Stimulated activated CD8-positive, alpha-beta memory T cell treated with anti-CD3 and anti-CD28 coated beads, Interleukin-2, amount 100 ng/mL, for 48 hours (primary cell): ENCODE results near the gene MAD1L1.

Experiments used
- DNase-seq, 2 donors: peaks; one replicate each; pipeline ENCODE4 v3.0.0-alpha.2; 2020; ENCODE audit warnings: low read depth in 2 of 2

MAD1L1 gene

DNA sequence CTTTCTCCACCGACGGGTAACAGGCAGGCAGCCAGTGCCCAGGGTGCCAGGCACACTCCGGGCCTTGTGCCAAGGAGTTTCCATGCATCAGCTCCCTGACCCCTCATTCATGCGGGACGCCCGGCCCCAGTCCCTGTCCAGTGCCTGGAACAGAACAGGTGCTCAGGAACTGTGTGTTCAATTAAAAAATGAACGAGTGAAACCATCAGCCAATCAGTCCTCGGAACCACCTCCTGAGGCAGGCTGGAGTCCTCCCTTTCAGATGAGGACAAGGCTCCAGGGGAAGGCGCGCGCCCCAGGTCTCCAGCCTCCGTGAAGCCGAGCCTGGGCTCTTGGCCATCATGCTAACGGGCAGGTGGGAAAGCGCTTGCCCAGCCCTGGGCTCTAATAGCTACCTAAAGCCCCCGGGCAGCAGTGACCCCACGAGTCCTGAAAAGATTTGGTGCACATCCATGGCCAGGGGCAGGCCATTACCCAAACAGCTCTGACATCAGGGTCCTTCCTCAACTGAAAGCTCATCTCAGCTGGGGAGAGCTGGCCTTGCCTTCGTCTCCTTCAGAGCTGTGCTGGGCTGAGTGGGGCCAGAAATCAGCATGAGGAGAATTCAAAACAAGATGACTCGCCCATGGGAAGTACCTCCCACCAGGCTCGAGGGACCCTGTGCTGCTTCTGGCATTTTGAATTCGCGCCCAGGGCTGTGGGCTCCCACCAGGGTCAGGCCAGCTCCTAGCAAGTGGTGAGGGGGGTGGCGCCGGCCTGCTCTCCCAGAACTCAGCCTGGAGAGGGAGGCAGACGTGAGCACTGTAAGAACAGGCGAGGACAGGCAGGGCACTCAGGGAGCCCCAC, 200.5 kb downstream of the MAD1L1 start:
- no peak for DNase-seq

DNA sequence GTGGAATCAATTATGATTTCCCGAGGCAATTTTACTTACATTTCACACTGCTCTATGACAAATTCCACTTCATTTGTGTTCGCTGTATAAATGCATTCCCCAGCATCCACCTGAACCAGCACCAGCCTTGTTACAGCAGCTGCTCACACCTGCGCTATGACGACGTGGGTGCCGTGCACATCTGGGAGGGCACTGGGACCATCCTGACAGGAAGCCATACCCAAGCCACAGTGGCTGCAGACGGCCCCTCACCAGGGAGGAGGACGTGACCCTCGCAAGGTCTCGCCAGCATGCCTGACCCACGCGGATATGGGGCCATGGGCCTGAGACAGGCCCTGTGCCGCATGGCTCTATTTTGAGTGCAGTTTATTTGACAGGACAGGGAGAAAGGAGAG, 201.3 kb downstream of the MAD1L1 start:
- no peak for DNase-seq

DNA sequence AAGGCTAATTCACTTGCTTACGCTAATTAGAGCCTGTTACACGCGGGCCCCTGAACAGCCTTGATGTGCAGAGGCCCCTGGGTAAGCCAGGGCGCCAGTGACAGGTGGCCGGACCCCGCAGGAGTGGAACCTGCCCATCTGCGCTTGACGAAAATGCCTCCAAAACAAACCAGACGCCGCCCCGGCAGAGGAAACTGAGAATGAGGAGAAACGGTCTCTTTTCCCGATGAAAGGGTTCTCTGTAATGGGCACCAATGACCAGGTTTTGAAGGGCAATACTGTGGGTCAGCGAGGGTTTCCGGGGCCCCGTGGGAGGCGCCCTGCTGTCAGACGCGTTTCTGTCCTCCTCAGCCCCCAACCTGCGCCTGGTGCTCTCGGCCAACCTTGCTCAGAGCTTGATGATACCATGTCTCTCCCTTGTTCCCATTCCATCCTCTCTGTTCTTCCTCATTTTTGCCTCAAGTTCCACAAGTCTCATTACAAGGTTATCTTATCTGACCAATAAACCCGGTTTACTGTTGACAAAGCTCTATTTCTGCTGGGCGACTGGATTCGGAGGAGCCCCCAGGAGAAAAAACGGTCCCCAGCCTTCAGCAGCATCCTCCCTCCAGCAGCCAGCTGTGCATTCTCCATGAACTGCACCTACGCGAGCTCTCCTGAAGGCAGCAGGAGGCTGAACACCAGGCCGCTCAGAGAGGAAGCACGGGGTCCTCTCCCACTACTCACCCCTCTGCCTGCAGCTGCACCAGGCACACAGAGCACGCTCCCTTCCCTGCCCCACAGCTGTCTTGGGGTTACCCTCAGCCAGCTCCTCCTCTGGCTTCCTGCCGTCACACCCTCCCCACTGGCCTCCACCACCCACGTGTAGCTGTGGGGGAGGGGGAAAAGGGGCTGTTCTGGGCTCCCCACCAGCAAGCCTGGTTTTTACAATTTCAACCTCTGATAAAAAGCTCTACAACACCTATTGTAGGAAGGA, 202.0 kb downstream of the MAD1L1 start:
- no peak for DNase-seq

DNA sequence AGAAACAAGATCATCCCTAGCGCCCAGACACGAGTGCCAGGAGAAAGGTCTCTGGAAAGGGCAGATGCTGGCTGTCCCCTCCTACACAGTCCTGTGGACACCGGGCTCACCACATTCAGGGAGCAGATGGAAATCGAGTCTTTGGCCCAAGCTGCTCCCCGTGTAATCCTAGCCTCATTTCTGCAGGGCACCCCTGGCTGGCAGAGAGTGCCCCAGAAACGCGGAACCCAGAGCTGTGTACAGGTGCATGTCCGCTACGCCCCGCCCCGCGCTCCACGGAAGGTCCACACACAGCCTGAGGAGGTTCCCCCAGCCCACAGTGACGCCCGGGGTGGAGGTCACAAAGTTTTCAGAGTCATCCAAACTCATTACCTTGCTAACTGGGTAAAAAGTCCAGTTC, 202.8 kb downstream of the MAD1L1 start:
- no peak for DNase-seq

DNA sequence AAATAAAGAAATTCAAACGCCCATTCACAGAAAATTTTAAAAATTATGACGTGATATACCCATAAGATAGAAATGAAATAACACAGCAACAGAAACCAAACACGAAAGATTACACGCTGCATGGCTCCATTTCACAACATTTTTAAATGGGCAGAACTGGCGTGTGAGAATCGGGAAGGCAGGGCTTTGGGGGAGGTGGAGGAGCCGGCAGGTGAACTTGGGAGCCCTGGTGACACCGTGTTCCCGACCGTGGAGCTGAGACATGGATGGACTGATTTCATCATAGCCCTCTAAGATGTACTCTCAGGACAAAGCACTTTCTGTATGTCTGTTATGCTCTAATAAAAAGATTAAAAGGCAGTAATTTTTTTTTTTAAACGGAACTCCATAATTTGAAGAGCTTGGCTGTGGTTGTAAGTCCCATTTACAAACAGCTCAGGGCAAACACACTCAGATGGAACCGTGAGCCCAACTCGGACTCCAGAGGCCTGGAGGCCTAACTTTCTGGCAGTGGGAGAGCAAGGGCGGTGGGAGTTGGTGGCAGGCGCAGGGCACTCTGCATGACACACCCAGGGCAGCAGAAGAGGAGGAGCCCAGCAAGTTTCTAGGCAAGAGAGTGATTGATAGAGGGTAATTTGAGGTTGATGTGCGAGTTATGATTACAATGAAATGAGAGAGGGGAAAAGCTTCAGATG, 203.4 kb downstream of the MAD1L1 start:
- no peak for DNase-seq

DNA sequence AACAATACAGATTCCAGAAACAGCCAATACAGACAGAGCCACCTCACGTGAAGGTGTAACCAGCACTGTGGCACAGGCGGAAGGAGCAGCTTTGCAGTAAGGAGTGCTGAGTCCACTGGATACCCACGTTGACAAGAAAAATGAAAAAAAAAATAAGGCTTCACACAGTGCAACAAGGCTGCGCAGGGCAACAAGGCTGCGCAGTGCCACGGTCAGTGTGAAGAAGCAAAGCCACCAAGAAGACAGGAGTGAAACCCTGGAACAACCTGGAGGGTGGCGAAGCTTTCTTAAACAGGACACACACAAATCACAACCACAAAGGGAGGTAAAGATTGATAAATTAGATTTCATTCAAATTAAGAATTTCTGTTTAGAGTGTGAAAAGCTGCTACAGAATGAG, 204.0 kb downstream of the MAD1L1 start:
- DNase-seq, result no peak

DNA sequence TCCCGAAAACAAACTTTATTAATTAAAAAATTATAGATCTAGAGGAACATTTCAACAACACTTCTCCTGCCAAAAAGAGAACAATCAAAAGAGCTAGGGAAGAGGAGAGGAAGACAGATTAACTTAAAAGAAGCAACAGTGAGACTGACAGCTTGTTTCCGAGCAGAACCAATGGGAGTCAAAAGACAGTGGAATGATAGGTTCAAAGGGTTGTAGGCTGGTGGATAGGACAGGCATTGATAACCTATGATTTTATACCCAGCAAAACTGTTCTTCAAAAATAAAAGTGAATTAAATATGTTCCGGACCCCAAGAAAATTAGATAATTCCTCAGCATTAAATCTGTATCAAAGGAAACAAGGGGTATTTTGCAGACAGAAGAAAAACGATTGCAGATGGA, 207.6 kb downstream of the MAD1L1 start:
- no peak for DNase-seq

DNA sequence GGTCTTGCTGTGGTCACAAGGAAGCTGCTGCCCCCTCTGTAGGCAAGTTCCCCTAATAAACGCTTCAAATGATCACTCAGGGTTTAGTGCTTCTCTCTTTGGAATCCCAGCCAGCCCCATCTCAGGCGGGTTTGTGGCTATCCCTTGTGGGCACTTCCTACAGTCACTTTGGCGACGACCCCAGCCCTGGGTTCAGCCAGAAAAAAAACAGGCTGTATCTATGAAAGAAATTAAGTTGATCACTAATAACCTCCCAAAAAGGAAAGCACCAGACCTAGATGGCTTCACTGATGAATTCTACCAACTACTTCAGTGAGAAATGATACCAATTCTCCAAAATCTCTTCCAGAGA, 208.2 kb downstream of the MAD1L1 start:
- DNase-seq, result no peak

DNA sequence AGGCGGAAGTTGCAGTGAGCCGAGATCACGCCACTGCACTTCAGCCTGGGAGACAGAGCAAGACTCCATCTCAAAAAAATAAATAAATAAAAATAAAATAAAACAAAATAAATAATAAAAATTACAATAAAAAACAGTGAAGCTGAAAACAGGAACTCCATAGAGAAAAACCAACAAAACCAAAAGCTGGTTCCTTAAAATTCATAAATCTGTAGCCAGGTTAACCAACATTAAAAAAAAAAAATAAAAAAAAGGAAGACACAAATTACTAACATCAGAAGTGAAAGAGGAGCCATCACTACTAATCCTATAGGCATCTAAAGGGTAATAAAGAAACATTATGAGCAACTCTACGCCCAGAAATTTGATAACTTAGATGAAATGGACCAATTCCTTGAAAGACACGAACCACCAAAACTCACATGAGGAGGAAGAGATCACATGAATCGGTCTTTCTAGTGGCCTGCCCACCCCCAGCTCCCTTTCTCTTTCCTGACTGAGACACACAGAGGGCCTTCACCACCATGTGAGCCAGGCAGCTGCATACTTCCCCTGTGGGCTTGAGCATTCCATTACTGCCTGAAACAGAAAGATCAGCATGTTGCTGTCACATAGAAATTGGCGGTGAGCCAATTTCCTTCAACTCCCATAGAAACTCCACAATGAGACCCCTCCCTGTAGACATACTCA, 208.7 kb downstream of the MAD1L1 start:
- no peak for DNase-seq

DNA sequence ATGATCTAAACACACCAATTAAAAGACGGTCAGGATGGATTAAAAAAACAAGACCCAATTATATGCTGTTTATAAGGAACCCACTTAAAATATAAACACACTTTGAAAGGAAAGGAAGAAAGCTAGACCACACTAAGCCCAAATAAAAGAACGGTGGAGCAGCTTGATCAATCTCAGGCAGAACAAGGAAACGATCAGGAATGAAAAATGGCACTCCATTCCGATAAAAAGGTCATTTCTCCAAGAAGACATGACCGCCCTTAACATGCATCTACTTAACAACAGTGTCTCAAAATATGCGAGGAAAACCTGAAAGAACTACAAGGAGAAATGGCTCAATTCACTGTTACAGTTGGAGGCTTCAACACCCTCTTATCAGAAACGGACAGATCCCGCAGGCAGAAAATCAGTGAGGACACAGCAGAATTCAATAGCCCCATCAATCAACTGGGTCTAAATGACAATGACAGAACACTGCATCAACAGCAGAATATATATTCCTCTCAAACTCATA, 210.0 kb downstream of the MAD1L1 start:
- DNase-seq, result no peak

DNA sequence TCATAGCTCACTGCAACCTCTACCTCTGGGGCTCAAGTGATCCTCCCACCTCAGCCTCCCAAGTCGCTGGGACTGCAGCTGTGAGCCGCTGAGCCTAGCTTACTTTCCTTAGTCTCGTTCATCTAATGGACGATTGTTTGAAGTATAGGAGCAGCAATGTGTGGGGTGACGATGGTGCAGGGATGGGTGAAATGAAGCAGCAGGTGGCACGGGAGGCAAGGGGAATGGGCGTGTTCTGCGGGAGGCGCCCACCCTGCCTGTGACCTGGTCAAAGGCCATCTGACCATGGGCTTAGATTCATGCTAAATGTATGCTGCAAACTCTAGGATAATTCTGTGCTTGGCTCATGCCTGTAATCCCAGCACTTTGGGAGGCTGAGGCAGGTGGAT, 210.7 kb downstream of the MAD1L1 start:
- DNase-seq, result no peak

DNA sequence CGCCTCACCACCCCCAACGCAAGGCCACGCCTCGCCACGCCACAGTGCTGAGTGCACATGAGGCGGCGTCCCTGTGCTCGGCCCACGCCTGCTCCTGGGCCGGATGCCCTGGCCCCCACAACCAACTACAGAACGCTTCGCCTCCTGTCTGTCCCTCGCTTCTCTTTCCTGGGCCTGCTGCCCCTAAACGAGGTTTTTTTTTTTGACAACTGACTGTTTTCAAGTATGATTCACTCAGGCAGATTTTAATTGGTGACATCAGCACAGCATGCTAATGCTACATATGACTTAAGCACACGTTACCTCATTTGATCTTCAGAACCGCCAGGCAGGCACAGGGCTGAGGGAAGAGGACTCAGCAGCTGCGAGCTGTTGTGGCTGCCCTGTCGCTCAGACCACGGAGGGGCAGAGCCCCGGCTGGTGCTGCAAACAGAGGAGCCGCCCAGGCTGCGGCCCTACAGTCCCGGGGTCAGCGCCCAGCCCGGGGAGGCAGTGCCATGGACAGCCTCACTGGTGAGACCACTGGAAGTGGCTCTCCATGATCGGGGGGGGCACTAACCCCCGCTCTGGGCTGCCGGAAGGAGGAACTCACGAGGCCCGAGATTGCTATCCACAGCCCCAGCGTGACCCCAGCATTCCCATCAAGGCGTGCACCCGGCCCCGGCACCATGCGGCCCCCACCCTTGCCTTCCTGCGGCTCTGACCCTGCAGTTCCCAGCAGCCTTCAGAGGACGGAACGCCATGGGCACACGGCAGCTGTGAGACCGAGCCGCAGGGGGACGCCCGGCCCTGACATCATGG, 212.8 kb downstream of the MAD1L1 start:
- peak; percentile 26 to 35 for DNase-seq

DNA sequence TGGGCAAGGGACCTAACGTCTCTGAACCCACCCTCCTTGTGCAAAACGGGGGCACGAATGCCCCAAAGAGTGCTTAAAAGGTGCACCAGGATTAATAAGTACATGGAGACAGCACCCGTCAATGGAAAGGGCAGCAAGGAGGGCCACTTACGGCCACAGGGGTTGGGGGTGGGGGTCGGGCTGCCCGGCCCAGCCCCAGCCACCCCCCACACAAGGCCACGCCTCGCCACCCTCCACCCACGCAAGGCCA, 213.4 kb downstream of the MAD1L1 start:
- DNase-seq, result no peak

DNA sequence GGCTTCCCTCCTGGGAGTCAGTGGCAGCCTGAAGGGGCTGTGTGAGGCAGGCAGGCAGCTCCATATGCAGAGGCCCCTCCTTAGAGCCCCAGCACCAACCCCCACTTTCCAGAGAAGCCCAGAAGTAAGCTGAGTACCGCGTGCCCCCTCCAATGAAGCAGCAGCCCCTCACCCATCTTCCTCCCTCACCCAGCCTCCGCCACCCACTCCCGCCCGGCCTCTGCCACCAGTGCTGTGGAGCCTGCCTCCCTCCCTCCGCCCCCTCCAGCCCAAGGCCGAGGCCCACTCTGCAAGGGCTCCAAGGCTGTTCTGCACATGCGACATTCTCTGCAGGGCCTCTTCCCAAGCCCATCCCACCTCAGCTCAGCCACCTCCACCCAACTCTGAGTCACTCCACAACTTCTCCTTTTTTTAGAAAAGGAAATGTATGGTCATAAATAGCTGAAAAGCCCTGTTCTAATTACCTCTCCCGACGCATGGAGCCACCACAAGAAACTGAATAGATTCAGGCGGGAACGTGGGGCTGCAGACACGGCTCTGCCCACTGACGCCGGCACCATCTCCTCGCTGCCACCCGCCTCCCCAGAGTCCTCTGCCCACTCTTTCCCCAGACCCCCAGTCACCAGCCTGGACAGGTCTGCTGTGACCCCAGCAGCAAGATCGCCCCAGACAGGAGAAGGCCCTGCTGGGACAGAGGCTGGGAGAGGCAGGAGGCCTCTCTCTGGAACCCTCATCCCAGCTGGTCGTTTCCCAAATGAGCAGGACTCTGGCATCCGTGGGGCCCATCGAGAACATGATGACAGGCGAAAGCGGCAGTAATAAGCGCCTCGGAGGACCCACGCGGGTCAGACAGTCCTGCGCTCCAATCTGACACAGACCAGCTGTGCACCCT, 213.9 kb downstream of the MAD1L1 start:
- DNase-seq, result no peak

DNA sequence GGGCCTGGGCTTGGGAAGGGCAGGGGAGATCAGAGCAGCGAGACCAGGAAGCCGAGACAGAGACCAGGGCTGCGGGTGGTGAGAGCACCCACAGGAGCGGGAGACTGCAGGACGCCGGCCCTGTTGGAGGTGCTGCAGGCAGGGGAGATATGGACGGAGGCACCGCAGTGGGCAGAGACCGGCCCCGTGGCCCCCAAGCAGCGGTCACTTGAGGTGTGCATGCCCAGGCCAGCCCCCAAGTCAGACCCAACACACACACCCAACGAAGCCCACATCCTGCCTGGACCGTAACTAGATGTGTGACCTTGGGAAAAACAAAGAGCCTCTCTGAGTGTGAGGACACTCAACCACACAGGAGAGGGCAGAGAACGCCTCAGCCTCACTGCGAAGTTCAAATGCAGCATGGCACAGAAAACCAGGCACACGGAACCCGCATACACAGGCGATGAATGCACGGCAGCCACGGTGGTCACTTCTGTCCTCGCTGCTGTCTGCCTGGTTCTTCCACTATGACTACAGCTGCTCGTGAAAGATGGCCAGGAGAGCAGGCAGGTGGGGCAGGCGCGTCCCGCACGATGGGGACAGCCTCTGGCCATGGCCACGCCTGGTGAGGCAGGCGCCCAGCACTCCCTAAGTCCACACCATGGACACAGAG, 214.7 kb downstream of the MAD1L1 start:
- DNase-seq, result no peak

DNA sequence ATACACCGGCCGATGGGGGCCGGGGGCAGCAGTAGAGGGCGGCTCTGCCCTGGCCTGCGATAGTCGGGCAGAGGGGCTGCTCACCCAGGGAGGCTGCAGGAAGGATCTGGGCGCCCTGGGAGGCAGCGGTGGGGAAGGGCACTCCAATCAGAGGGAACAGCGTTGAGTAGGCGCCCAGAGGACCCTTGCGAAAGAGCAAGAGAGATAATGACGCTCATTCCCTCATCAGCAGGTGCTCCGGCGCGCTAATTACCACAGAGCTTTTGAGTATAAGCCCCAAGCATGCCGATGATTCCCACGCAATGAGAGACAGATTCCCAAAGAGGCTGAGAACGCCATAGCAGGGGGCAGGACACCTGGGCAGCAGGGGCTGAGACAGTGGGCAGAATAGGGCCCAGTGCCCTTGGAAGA, 215.3 kb downstream of the MAD1L1 start:
- DNase-seq, result no peak

DNA sequence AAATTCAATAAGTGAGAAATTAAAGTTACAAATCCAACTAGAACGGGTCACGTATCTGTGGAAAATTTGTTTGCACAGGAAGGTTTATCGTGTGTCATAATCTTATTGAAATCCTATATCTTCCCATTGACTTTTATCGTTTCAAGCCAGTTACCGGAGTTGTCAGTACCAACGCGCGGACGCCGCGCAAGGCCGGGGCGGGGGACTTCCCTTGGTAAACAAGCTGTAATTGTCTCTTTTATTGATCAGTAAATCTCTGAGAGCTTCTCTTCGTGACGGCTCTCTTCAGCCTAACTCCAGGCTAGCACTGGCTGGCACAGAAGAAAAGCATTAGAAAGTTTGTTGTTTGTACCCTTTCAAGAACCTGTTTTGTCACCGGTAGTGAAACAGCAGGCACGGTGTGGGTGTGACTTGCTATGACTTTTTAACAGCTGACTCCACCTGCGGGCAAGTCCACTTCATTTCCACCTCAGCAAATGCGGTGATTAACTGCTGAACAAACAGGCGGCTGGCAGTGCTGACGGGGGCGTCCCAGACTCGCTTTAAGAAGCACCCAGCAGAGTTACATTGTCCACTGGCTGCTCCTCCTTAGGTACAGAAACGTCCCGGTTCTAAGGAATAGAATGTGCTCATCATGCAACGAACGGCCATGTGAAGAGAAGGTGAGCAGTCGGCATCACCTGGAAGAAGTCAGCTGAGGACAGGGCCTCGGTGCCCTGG, 215.8 kb downstream of the MAD1L1 start:
- DNase-seq, result no peak

DNA sequence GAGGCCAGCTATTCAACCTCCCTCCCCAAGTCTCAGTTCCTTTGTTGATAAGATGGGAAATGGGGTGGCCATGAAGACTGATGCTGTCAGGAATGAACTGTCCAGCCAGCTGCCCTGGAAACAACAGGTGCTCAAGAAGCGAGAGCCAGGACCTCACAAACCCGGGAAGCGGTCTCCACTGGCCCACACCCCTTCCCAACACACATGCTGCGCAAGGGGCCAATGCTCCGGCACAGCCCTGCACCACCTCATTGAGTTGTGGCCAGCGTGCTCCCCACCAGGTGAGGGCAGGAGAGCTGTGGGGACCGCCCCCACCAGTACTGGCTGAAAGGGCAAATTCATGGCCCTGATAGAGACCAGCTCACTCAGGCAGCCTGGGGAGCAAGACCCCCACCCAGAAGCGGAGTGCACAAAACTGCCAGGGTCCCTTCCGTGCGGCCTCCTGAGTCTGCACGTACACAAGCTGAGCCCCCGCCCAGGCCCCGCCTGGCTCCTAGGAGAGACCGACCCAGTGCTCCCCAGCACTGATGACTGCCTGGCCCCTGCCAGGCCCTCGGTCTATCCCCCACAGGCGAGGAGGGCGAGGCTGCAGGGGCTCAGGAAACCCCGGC, 216.6 kb downstream of the MAD1L1 start:
- no peak for DNase-seq
